GM21717 (cell line): ENCODE data around the gene NFKB2.

Experiments
- ATAC-seq: cut with Tn5 transposase; IDR thresholded peaks from one replicate; pipeline ENCODE4 v1.9.1; 2021; ENCODE audit warnings: mild to moderate bottlenecking, moderate library complexity; ENCODE audit not compliant: unreplicated experiment

Gene NFKB2

GRCh38 chr10:102395400-102396316, at the start of gene NFKB2:
Gene NFKB2, plus strand, starts transcription at chr10:102395705. Its CDS starts 255 bp downstream, at chr10:102395960.
- ATAC-seq: peak; percentile 26

- no peak for ATAC-seq
These were observed 48.2 kb upstream of the NFKB2 start for GRCh38 chr10:102347236-102347828.

GRCh38 chr10:102352066-102352715, 43.3 kb upstream of the NFKB2 start:
- ATAC-seq: no peak

DNA sequence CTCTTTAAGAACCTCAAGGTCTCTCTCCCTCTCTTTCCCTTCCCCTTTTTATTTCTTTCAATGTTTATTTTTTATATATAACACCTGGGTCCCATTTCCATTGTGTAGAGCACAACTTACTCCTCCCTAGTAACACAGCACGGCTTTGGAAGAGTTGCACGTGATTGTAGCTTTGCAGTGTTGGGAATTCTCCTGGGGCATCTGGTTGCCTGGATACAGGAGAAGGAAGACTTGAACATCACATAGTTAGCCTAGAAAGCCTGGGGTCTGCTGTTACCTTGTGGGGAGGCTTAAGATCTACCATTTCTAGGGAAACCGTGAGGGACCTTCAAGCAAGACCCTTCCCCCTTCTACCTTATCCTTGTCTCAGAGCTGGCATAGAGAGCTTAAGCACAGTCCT, 41.1 kb upstream of the NFKB2 start:
- ATAC-seq: no peak

- ATAC-seq: no peak
These were observed 36.7 kb upstream of the NFKB2 start for GRCh38 chr10:102358712-102359382.

GRCh38 chr10:102367441-102367840, 28.1 kb upstream of the NFKB2 start:
- no peak for ATAC-seq

- no peak for ATAC-seq
These were observed 27.4 kb upstream of the NFKB2 start for GRCh38 chr10:102368077-102368476.

DNA sequence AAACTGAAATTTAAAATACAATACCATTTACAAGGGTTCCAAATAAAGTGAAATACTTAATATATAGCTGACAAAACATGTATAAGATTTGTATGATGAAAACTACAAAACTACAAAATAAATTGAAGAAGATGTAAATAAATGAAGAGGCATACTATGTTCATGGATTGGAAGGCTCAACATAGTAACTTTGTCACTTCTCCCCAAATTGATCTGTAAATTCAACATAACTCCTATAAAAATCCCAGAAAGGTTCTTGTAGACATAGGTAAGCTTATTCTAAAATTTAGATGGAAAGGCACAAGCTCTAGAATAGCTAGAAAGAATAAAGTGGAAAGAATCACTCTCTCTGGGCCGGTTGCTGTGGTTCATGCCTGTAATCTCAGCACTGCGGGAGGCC, 24.2 kb upstream of the NFKB2 start:
- ATAC-seq: no peak

GRCh38 chr10:102375250-102375649, 20.3 kb upstream of the NFKB2 start:
- no peak for ATAC-seq

- ATAC-seq: no peak
These were observed 19.6 kb upstream of the NFKB2 start for GRCh38 chr10:102375867-102376266.

DNA sequence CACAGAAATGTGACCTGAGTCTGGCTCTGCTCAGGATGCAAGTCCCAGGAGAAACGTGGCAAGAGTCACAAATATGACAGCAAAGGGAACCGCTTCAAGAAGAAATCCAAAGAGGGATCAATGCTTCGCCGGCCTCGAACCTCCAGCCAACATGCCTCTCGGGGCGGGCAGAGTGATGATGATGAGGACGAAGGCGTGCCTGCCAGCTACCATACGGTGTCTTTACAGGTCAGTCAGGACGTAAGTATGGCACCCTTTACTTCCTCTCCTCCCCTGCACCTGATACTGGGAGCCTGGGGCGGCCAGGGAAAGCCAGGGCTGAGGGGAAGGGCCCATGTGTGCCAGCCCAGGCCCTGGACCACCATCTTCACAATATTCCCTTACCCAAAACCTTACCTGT, 18.6 kb upstream of the NFKB2 start:
- no peak for ATAC-seq

- no peak for ATAC-seq
These were observed 16.1 kb upstream of the NFKB2 start for GRCh38 chr10:102379383-102379782.

DNA sequence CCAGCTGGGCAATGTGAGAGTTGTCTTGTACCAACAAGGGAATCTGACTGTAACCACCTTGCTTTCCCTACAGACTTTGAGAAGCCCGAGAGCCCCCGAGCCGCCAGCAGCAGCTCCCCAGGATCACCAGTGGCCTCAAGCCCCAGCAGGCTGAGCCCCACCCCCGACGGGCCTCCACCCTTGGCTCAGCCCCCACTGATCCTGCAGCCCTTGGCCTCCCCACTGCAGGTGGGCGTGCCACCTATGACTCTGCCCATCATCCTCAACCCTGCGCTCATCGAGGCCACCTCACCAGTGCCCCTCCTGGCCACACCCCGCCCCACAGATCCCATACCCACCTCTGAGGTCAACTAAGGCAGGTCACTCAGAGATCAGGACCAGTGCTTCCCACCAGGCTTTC, 13.5 kb upstream of the NFKB2 start:
- no peak for ATAC-seq

DNA sequence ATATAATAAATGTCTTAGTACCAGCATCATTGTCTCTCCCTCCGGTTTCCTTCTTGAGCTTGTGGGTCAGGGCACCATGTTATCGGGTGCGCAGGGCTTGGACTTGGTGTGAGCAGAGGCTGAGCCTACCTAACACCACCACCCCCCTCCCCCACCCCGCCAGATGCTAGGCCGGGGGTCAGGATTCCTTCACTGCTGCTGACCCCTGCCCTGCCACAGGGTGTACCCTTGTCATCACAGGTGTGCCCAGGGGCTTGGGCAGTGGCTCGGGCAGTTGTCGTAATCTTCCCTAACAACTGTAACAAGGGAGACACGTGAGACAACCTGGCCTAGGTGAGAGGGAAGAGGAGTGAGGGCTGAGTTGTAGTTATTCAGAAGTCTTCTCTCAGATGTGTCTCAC, 12.6 kb upstream of the NFKB2 start:
- no peak for ATAC-seq

- no peak for ATAC-seq
These were observed 11.5 kb upstream of the NFKB2 start for GRCh38 chr10:102384053-102384452.

DNA sequence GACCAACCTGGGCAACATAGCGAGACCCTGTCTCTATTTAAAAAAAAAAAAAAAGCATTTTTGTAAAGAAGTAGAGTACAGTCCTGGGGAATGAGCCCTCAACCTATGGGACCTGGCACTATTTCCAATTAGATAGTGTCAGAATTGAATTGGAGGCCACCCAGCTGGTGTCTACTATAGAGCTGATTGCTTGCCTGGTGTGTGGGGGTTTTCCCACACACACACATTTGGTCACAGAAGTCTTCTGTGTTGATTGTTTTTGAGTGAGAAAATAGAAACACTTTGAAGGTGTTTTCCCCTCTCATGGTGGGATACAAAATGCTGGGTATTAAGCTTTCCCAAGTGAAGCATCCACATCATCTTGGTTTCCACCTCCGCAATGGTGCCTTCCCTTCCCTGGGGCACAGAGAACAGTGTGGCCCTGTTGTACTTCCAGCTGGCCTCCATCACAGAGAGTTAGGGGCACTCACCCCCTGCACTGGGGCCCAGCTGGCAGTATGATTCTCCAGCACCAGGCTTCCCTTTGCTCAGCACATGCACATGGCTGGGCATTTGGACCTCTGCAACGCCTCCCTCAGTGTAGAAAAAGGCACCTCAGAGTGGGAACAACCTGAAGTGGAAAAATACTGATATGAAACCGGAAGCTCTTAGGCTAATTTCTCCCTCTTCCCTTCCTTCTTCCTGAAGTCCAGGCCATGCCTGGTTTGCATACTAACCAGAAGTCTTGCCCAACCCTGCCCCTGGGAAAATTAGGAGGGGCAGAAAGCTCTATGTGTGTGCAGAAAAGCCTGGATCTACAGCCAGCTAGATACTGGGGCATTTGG, 10.7 kb upstream of the NFKB2 start:
- no peak for ATAC-seq

GRCh38 chr10:102389894-102390293, 5.6 kb upstream of the NFKB2 start:
- ATAC-seq: no peak

DNA sequence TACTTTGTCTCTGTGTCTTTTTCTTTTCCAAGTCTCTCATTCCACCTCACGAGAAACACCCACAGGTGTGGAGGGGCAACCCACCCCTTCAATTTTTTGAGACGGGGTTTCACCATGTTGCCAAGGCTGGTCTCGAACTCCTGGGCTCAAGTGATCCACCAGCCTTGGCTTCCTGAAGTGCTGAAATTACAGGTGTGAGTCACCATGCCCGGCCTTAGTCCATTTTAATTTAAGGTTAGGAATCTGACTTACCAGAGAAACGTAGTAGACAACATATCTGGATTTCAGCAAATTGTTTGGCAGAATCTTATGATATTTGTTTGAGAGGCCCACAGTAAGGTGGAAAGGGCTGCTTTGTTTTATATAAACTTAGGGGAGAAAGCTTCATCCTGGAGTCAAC, 3.2 kb upstream of the NFKB2 start:
- no peak for ATAC-seq

GRCh38 chr10:102393411-102394078, 2.0 kb upstream of the NFKB2 start:
- ATAC-seq: no peak
